ENCODE results near the gene PTDSS2.

The PTDSS2 gene

GRCh38 chr11:454043-454442 is 4.0 kb downstream of the PTDSS2 start:
- no peak for DNase-seq (ENCODE audit: extremely low read depth, insufficient read length)
- Histone ChIP-seq H3K36me3 (ENCODE audit: control insufficient read depth, insufficient read depth, low read length) (peaks cover 8% of the 10 kb centered on the region), H3K27me3 (replicated peaks; ENCODE audit: control insufficient read depth, insufficient read depth, low read length) (no peaks in the 10 kb centered on the region), H3K4me3 (replicated peaks; ENCODE audit: low read depth, low read length) (no peak overlapping the region)
- no peak for TF ChIP-seq CTCF (IDR thresholded peaks at IDR 0.05; ENCODE audit: insufficient read depth, low read length, poor library complexity, severe bottlenecking)

DNA sequence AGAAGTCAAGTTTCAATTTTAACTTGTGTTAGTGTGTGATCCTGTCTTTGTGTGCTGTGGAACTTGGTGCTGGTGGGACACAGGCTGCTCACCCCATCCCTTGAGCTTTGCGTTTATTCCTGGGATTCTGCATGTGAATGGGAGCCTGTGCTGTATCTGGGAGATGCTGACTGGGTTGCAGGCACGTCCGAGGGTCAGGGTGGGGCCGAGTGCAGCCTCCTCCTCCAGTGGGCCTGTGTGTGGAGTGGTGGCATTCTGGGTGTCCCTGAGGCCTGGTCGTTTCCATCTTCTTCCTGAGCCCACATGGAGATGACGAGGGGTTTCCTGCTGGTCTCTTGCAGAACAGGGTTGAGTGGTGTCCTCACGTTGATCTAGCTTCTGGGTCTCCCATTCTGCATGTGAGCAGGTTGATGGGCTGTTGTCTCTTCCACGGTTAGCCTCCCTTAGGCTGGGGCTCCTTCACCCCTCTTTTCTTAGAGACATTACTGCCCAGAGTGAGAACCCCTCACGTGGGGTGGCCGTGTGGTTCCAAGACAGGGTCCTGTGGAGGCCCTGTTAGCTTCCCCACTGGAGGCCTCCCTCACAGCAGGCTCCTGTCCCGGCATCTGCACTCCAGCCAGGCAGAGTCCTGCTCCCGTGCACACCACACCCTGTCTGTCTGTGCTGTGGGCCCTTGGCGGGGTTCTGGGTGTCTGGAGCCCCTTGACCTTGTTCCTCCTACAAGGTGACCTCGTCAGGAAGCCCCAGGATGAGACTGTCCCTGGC is 4.9 kb downstream of the PTDSS2 start:
- no peak for TF ChIP-seq CTCF (IDR thresholded peaks at IDR 0.05; ENCODE audit: insufficient read depth, low read length, poor library complexity, severe bottlenecking)
- H3K36me3 ChIP-seq (ENCODE audit: control insufficient read depth, insufficient read depth, low read length), result peaks cover 8% of the 10 kb centered on the region
- DNase-seq (ENCODE audit: extremely low read depth, insufficient read length), result no peak
- H3K4me3 ChIP-seq (replicated peaks; ENCODE audit: low read depth, low read length), result no peak overlapping the region
- H3K27me3 ChIP-seq (replicated peaks; ENCODE audit: control insufficient read depth, insufficient read depth, low read length), result no peaks in the 10 kb centered on the region

- TF ChIP-seq CTCF (IDR thresholded peaks at IDR 0.05; ENCODE audit: insufficient read depth, low read length, poor library complexity, severe bottlenecking), result no peak
- Histone ChIP-seq H3K4me3 (replicated peaks; ENCODE audit: low read depth, low read length) (no peak overlapping the region), H3K27me3 (replicated peaks; ENCODE audit: control insufficient read depth, insufficient read depth, low read length) (no peaks in the 10 kb centered on the region), H3K36me3 (ENCODE audit: control insufficient read depth, insufficient read depth, low read length) (peaks cover 10% of the 10 kb centered on the region)
- DNase-seq (ENCODE audit: extremely low read depth, insufficient read length), result no peak
These were observed 5.6 kb downstream of the PTDSS2 start for GRCh38 chr11:455566-456147.

DNA sequence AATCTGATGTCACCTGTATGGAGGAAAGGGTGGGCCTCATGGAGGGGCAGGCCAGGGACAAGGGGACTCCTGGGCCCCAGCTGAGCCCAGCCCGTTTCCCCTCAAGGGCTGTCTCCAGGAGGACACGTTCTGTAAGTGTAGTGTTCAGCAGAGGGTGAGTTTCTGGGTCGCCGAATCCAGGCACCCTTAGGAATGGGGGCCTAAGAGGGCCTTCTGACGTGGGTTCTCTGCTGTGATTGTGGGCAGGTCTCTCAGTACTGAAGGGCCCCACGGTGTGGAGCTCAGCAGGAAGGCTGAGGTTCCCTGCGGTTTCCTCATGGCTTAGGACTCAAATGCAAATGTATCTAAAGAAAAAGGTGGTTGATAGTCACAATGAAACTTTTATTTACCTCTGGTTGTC is 6.5 kb downstream of the PTDSS2 start:
- Histone ChIP-seq H3K27me3 (replicated peaks; ENCODE audit: control insufficient read depth, insufficient read depth, low read length) (no peaks in the 10 kb centered on the region), H3K4me3 (replicated peaks; ENCODE audit: low read depth, low read length) (no peak overlapping the region), H3K36me3 (ENCODE audit: control insufficient read depth, insufficient read depth, low read length) (peaks cover 14% of the 10 kb centered on the region)
- TF ChIP-seq CTCF (IDR thresholded peaks at IDR 0.05; ENCODE audit: insufficient read depth, low read length, poor library complexity, severe bottlenecking), result no peak
- no peak for DNase-seq (ENCODE audit: extremely low read depth, insufficient read length)

GRCh38 chr11:457111-457760 is 7.2 kb downstream of the PTDSS2 start:
- no peak for DNase-seq (ENCODE audit: extremely low read depth, insufficient read length)
- Histone ChIP-seq H3K4me3 (replicated peaks; ENCODE audit: low read depth, low read length) (no peak overlapping the region), H3K27me3 (replicated peaks; ENCODE audit: control insufficient read depth, insufficient read depth, low read length) (no peaks in the 10 kb centered on the region), H3K36me3 (ENCODE audit: control insufficient read depth, insufficient read depth, low read length) (peaks cover 14% of the 10 kb centered on the region)
- TF ChIP-seq CTCF (IDR thresholded peaks at IDR 0.05; ENCODE audit: insufficient read depth, low read length, poor library complexity, severe bottlenecking), result no peak
